Activated CD4-positive, alpha-beta T cell treated with anti-CD3 and anti-CD28 coated beads for 48 hours (primary cell): ENCODE data around the gene FDX2.
"Not testable (repeated sequence)": the region's sequence is repeated elsewhere in the genome, so short reads cannot be mapped to it uniquely, and the experiment has no call there.

Experiments used
- DNase-seq: peaks from one replicate; pipeline ENCODE4 v3.0.0-alpha.2; 2020

FDX2 gene

GRCh38 chr19:10282043-10282442 is 33.8 kb downstream of the FDX2 start:
- DNase-seq = not testable (repeated sequence)

GRCh38 chr19:10279737-10280442 is 35.9 kb downstream of the FDX2 start:
- no peak for DNase-seq

- DNase-seq = no peak
Observed at GRCh38 chr19:10278935-10279334, 36.9 kb downstream of the FDX2 start.

- DNase-seq = no peak
Observed at GRCh38 chr19:10277795-10278589, 37.8 kb downstream of the FDX2 start.

- no peak for DNase-seq
Observed at GRCh38 chr19:10274589-10274988, 41.2 kb downstream of the FDX2 start.

- DNase-seq = peak; percentile 37
Observed at GRCh38 chr19:10271543-10272086, 44.2 kb downstream of the FDX2 start.

- peak; percentile 85 for DNase-seq
Observed at GRCh38 chr19:10270616-10271394, 45.0 kb downstream of the FDX2 start, which contains the start of gene ICAM1. Gene ICAM1, plus strand, starts transcription at chr19:10271120. Its CDS starts 40 bp downstream, at chr19:10271160.

- DNase-seq = peak; percentile 84
Observed at GRCh38 chr19:10270180-10270615, 45.6 kb downstream of the FDX2 start.

GRCh38 chr19:10269333-10270179 is 46.3 kb downstream of the FDX2 start:
- peak; percentile 94 for DNase-seq

- no peak for DNase-seq
Observed at GRCh38 chr19:10268071-10268470, 47.7 kb downstream of the FDX2 start.

- no peak for DNase-seq
Observed at GRCh38 chr19:10266706-10267105, 49.1 kb downstream of the FDX2 start.

- DNase-seq = no peak
Observed at GRCh38 chr19:10262771-10263170, 53.0 kb downstream of the FDX2 start.

GRCh38 chr19:10260141-10260584 is 55.7 kb downstream of the FDX2 start:
- peak; percentile 83 for DNase-seq
